Hepatocyte (in vitro differentiated cells): Measurements from ENCODE around the gene HACD2. TPM values are rescaled to one million over a fixed set of nuclear protein-coding genes. Genes with fewer than 3 reads are reported as not detected.

ENCODE experiments used
- DNase-seq: peaks from one replicate; pipeline ENCODE4 v3.0.0-alpha.2; 2016; ENCODE audit warnings: low spot score
- H2AFZ ChIP-seq: fragments of 200-600 bp; sonication (generic); 2 replicates; pipeline ENCODE4 v1.6.0; 2016; ENCODE audit warnings: antibody characterized with exemption, mild to moderate bottlenecking
- H3K27ac ChIP-seq: fragments of 200-600 bp; sonication (generic); 2 replicates; pipeline ENCODE4 v1.5.1; 2016; ENCODE audit warnings: mild to moderate bottlenecking
- H3K27me3 ChIP-seq: fragments of 200-600 bp; sonication (generic); 2 replicates; pipeline ENCODE4 v1.6.1; 2016
- H3K36me3 ChIP-seq: fragments of 200-600 bp; sonication (generic); replicated peaks from 2 replicates; pipeline ENCODE4 v1.5.1; 2016; ENCODE audit warnings: low read depth; ENCODE audit not compliant: insufficient read depth
- H3K4me1 ChIP-seq: fragments of 200-600 bp; sonication (generic); 2 replicates; pipeline ENCODE4 v1.5.1; 2016; ENCODE audit warnings: mild to moderate bottlenecking, moderate library complexity; ENCODE audit not compliant: insufficient read depth
- H3K4me2 ChIP-seq: fragments of 200-600 bp; sonication (generic); 2 replicates; pipeline ENCODE4 v1.6.0; 2016
- H3K4me3 ChIP-seq: fragments of 200-600 bp; sonication (generic); 2 replicates; pipeline ENCODE4 v1.5.1; 2016; ENCODE audit warnings: mild to moderate bottlenecking
- H3K79me2 ChIP-seq: fragments of 200-600 bp; sonication (generic); 2 replicates; pipeline ENCODE4 v1.6.0; 2017; ENCODE audit warnings: mild to moderate bottlenecking
- H3K9me2 ChIP-seq: fragments of 200-600 bp; sonication (generic); replicated peaks from 2 replicates; pipeline ENCODE4 v1.6.0; 2017; ENCODE audit warnings: mild to moderate bottlenecking; ENCODE audit not compliant: insufficient read depth
- H3K9me3 ChIP-seq: fragments of 200-600 bp; sonication (generic); 2 replicates; pipeline ENCODE4 v1.5.1; 2016; ENCODE audit warnings: low read depth, mild to moderate bottlenecking
- H4K20me1 ChIP-seq: fragments of 200-600 bp; sonication (generic); 2 replicates; pipeline ENCODE4 v1.6.0; 2016; ENCODE audit warnings: mild to moderate bottlenecking; ENCODE audit not compliant: insufficient read depth, poor library complexity, severe bottlenecking
- CTCF ChIP-seq: fragments of 200-600 bp; sonication (generic); IDR thresholded peaks from 2 replicates; pipeline ENCODE4 v1.5.1; 2016; ENCODE audit warnings: antibody characterized with exemption, mild to moderate bottlenecking; ENCODE audit not compliant: poor library complexity
- EZH2 ChIP-seq: fragments of 200-600 bp; sonication (generic); IDR thresholded peaks from 2 replicates; pipeline ENCODE4 v1.6.1; 2016; ENCODE audit warnings: antibody characterized with exemption, mild to moderate bottlenecking, borderline replicate concordance
- EZH2phosphoT487 ChIP-seq: fragments of 200-600 bp; sonication (generic); IDR thresholded peaks from one replicate; pipeline ENCODE4 v1.6.1; 2018; ENCODE audit warnings: antibody characterized with exemption, mild to moderate bottlenecking, low read depth, moderate library complexity; ENCODE audit not compliant: unreplicated experiment, severe bottlenecking
- WGBS: methylation state at CpG from one replicate; pipeline ENCODE4 v1.1.6; 2016; ENCODE audit warnings: low lambda C conversion rate; ENCODE audit errors: missing lambda C conversion rate; 5-methylcytosine and 5-hydroxymethylcytosine counted together
- polyA plus RNA-seq: library from polyadenylated mRNA; unstranded; fragments of >200 nt; fragmentation: Nextera tagmentation; extraction: Ambion mirVana; gene quantifications from 2 replicates; pipeline ENCODE4 v1.2.1, GENCODE V29; 2016
- total RNA-seq: library from RNA; depleted of rRNA; stranded (reverse); fragments of >200 nt; gene quantifications from 2 replicates; pipeline ENCODE4 v1.2.3, GENCODE V29; 2014

The HACD2 gene
- total and polyA plus RNA-seq, 2 experiments from 2014 or later: 31.8 to 64.3 TPM

GRCh38 chr3:123448536-123449101 lies 136.2 kb downstream of the HACD2 start, which contains the start of gene ADCY5:
Gene ADCY5 (minus strand): TSS chr3:123449090. CDS start chr3:123448545, 545 bp downstream.
- H3K9me2 ChIP-seq: no peaks in the 10 kb centered on the region
- H3K4me1 ChIP-seq: peaks cover 11% of the 10 kb centered on the region
- H3K4me2 ChIP-seq: peak within 1 kb of the TSS; percentile 99
- TF ChIP-seq EZH2phosphoT487 (peak; percentile 26), CTCF (no peak), EZH2 (peak; percentile 57)
- peak; percentile 44 for DNase-seq
- no peaks in the 10 kb centered on the region for H4K20me1 ChIP-seq
- no peaks in the 10 kb centered on the region for H3K9me3 ChIP-seq
- H3K27me3 ChIP-seq: peaks cover 44% of the 10 kb centered on the region
- peak within 1 kb of the TSS; percentile 93 for H2AFZ ChIP-seq
- peak within 1 kb of the TSS; percentile 70 for H3K4me3 ChIP-seq
- no peak within 1 kb of the TSS for H3K27ac ChIP-seq
- H3K36me3 ChIP-seq: no peaks in the 10 kb centered on the region
- H3K79me2 ChIP-seq: no peaks in the 10 kb centered on the region
- WGBS: 3% methylated on average over 48 of the region's 67 CpGs

- Histone ChIP-seq H2AFZ (peak overlapping the region; percentile 93), H3K9me3 (no peaks in the 10 kb centered on the region), H3K27ac (no peak overlapping the region), H3K79me2 (no peaks in the 10 kb centered on the region), H4K20me1 (no peaks in the 10 kb centered on the region), H3K9me2 (no peaks in the 10 kb centered on the region), H3K27me3 (peaks cover 44% of the 10 kb centered on the region), H3K4me1 (peaks cover 11% of the 10 kb centered on the region), H3K36me3 (no peaks in the 10 kb centered on the region), H3K4me2 (peak overlapping the region; percentile 99), H3K4me3 (peak overlapping the region; percentile 70)
- peak; percentile 74 for DNase-seq
- WGBS: 20% methylated on average over 68 of the region's 110 CpGs
- TF ChIP-seq EZH2: no peak
- peak; percentile 16 for TF ChIP-seq CTCF
- TF ChIP-seq EZH2phosphoT487: no peak
Observed at GRCh38 chr3:123447749-123448517, 136.9 kb downstream of the HACD2 start.

- H4K20me1 ChIP-seq: no peaks in the 10 kb centered on the region
- no peak overlapping the region for H3K27ac ChIP-seq
- TF ChIP-seq EZH2phosphoT487 (no peak), CTCF (no peak), EZH2 (no peak)
- H3K4me3 ChIP-seq: no peak overlapping the region
- H3K36me3 ChIP-seq: no peaks in the 10 kb centered on the region
- peaks cover 44% of the 10 kb centered on the region for H3K27me3 ChIP-seq
- 99% methylated on average over 27 of the region's 27 CpGs for WGBS
- no peaks in the 10 kb centered on the region for H3K9me2 ChIP-seq
- H2AFZ ChIP-seq: no peak overlapping the region
- H3K4me2 ChIP-seq: peak overlapping the region; percentile 60
- H3K4me1 ChIP-seq: peaks cover 11% of the 10 kb centered on the region
- no peaks in the 10 kb centered on the region for H3K9me3 ChIP-seq
- H3K79me2 ChIP-seq: no peaks in the 10 kb centered on the region
- no peak for DNase-seq
Observed at GRCh38 chr3:123447416-123447748, 137.5 kb downstream of the HACD2 start.
